Progenitor cell of endocrine pancreas (in vitro differentiated cells): Measurements from ENCODE around the gene PPRC1. TPM values are rescaled to one million over a fixed set of nuclear protein-coding genes. Genes with fewer than 3 reads are reported as not detected.

Source experiments
- DNase-seq: peaks from one replicate; pipeline ENCODE4 v3.0.0; 2021; ENCODE audit warnings: low spot score; ENCODE audit not compliant: unreplicated experiment
- H3K27ac Mint-ChIP-seq: 2 replicates; pipeline ENCODE4 v1.8.0; 2021; ENCODE audit warnings: mild to moderate bottlenecking, moderate library complexity, mixed read lengths
- H3K27me3 Mint-ChIP-seq: 2 replicates; pipeline ENCODE4 v1.8.0; 2021; ENCODE audit warnings: mixed read lengths
- H3K36me3 Mint-ChIP-seq: 2 replicates; pipeline ENCODE4 v1.8.0; 2022; ENCODE audit warnings: mixed read lengths; ENCODE audit not compliant: insufficient read depth
- H3K4me1 Mint-ChIP-seq: 2 replicates; pipeline ENCODE4 v1.8.0; 2021; ENCODE audit warnings: low read depth, mixed read lengths
- H3K4me3 Mint-ChIP-seq: 2 replicates; pipeline ENCODE4 v1.8.0; 2021; ENCODE audit warnings: low read depth, mild to moderate bottlenecking, moderate library complexity, mixed read lengths
- H3K9me3 Mint-ChIP-seq: 2 replicates; pipeline ENCODE4 v1.8.0; 2021; ENCODE audit warnings: low read depth, mixed read lengths
- CTCF ChIP-seq: fragments of 200-600 bp; sonication (generic); IDR thresholded peaks from one replicate; pipeline ENCODE4 v1.5.0; 2021; ENCODE audit warnings: antibody characterized with exemption, mild to moderate bottlenecking; ENCODE audit not compliant: unreplicated experiment
- total RNA-seq: library from RNA; stranded (reverse); gene quantifications from 2 replicates; pipeline ENCODE4 v1.2.1, GENCODE V29; 2021

PPRC1 gene
- total RNA-seq, 1 donor from 2014 or later, result 40.1 TPM

- no peak overlapping the region for H3K27ac Mint-ChIP-seq
- peak overlapping the region; percentile 77 for H3K4me3 Mint-ChIP-seq
- TF ChIP-seq CTCF, result peak; percentile 13
- peaks cover 4% of the 10 kb centered on the region for H3K27me3 Mint-ChIP-seq
- H3K9me3 Mint-ChIP-seq, result no peaks in the 10 kb centered on the region
- peaks cover 21% of the 10 kb centered on the region for H3K4me1 Mint-ChIP-seq
- DNase-seq, result no peak
- no peaks in the 10 kb centered on the region for H3K36me3 Mint-ChIP-seq
Measured at GRCh38 chr10:102121739-102122372, 11.0 kb upstream of the PPRC1 start.

- Mint-ChIP-seq H3K9me3 (no peaks in the 10 kb centered on the region), H3K27me3 (peaks cover 4% of the 10 kb centered on the region), H3K27ac (no peak overlapping the region), H3K4me3 (no peak overlapping the region), H3K4me1 (peaks cover 20% of the 10 kb centered on the region), H3K36me3 (no peaks in the 10 kb centered on the region)
- no peak for DNase-seq
- TF ChIP-seq CTCF, result no peak
Measured at GRCh38 chr10:102122450-102122849, 10.4 kb upstream of the PPRC1 start.

- H3K9me3 Mint-ChIP-seq, result no peaks in the 10 kb centered on the region
- no peak overlapping the region for H3K4me3 Mint-ChIP-seq
- peaks cover 4% of the 10 kb centered on the region for H3K27me3 Mint-ChIP-seq
- H3K27ac Mint-ChIP-seq, result no peak overlapping the region
- no peaks in the 10 kb centered on the region for H3K36me3 Mint-ChIP-seq
- peaks cover 15% of the 10 kb centered on the region for H3K4me1 Mint-ChIP-seq
- no peak for DNase-seq
- no peak for TF ChIP-seq CTCF
Measured at GRCh38 chr10:102123223-102123622, 9.6 kb upstream of the PPRC1 start.

- H3K9me3 Mint-ChIP-seq, result no peaks in the 10 kb centered on the region
- no peak for DNase-seq
- H3K27ac Mint-ChIP-seq, result no peak overlapping the region
- no peaks in the 10 kb centered on the region for H3K27me3 Mint-ChIP-seq
- TF ChIP-seq CTCF, result no peak
- H3K4me1 Mint-ChIP-seq, result peaks cover 21% of the 10 kb centered on the region
- no peaks in the 10 kb centered on the region for H3K36me3 Mint-ChIP-seq
- H3K4me3 Mint-ChIP-seq, result no peak overlapping the region
Measured at GRCh38 chr10:102131286-102132170, 1.3 kb upstream of the PPRC1 start.

GRCh38 chr10:102132193-102132562 lies 662 bp upstream of the PPRC1 start:
- peak overlapping the region; percentile 96 for H3K4me3 Mint-ChIP-seq
- peak overlapping the region; percentile 27 for H3K27ac Mint-ChIP-seq
- H3K36me3 Mint-ChIP-seq, result no peaks in the 10 kb centered on the region
- no peak for DNase-seq
- no peaks in the 10 kb centered on the region for H3K27me3 Mint-ChIP-seq
- no peak for TF ChIP-seq CTCF
- no peaks in the 10 kb centered on the region for H3K9me3 Mint-ChIP-seq
- H3K4me1 Mint-ChIP-seq, result peaks cover 21% of the 10 kb centered on the region
